K562 (cell line): ENCODE results near the gene IGLL1. TPM values are rescaled to one million over a fixed set of nuclear protein-coding genes. Genes with fewer than 3 reads are reported as not detected.
A peak's percentile ranks its signal among the peaks of the same experiment; 100 is the strongest.

ENCODE experiments used
- ARNT ChIP-seq, 2 experiments: fragments of 450-650 bp; IDR thresholded peaks; 2 replicates each; pipeline ENCODE4 v1.6.1; 2016; ENCODE audit warnings: mild to moderate bottlenecking in 1 of 2
- BDP1 ChIP-seq: IDR thresholded peaks from 3 replicates; pipeline ENCODE4 v1.6.1; 2011; ENCODE audit not compliant: insufficient read length, insufficient read depth
- C11orf30 ChIP-seq: fragments of 450-650 bp; IDR thresholded peaks from 2 replicates; pipeline ENCODE4 v1.6.1; 2016; ENCODE audit warnings: low read depth, mild to moderate bottlenecking
- E2F3 ChIP-seq: fragments of 250-450 bp; sonication (Bioruptor Pico); IDR thresholded peaks from 2 replicates; pipeline ENCODE4 v1.4.0; 2020; ENCODE audit warnings: mild to moderate bottlenecking
- ESRRA ChIP-seq: fragments of 450-650 bp; IDR thresholded peaks from 2 replicates; pipeline ENCODE4 v1.6.1; 2014; ENCODE audit warnings: low read depth, mild to moderate bottlenecking, moderate library complexity, borderline replicate concordance
- ETV1 ChIP-seq: fragments of 450-650 bp; conservative IDR thresholded peaks from 2 replicates; pipeline ENCODE4 v1.6.1; 2016; ENCODE audit warnings: missing genetic modification characterization, control low read depth, low read depth, missing compliant biosample characterization
- GATAD2A ChIP-seq: fragments of 450-650 bp; IDR thresholded peaks from 2 replicates; pipeline ENCODE4 v1.6.1; 2017
- NR2C1 ChIP-seq, 2 experiments: fragments of 450-650 bp; IDR thresholded peaks; 2 replicates each; pipeline ENCODE4 v1.6.1; 2017; ENCODE audit warnings: mild to moderate bottlenecking in 2 of 2, antibody characterized with exemption in 1 of 2, inconsistent platforms in 1 of 2, missing compliant biosample characterization in 1 of 2, missing genetic modification characterization in 1 of 2
- RAD21 ChIP-seq, 2 experiments: fragments of 250-450 bp in 1 of 2; fragments of 450-650 bp in 1 of 2; sonication (Bioruptor Pico) in 1 of 2; formaldehyde crosslinking in 1 of 2; IDR thresholded peaks in 1 of 2; conservative IDR thresholded peaks in 1 of 2; 2 replicates each; pipeline versions ENCODE4 v1.4.0 to v1.8.0; 2020 to 2022; ENCODE audit warnings: mild to moderate bottlenecking in 2 of 2, moderate library complexity in 1 of 2
- SOX6 ChIP-seq: fragments of 450-650 bp; IDR thresholded peaks from 2 replicates; pipeline ENCODE4 v1.6.1; 2014; ENCODE audit warnings: mild to moderate bottlenecking
- ZBTB7A ChIP-seq: IDR thresholded peaks from 2 replicates; pipeline ENCODE4 v1.6.1; 2011; ENCODE audit warnings: low read depth, mild to moderate bottlenecking, low read length, moderate library complexity, borderline replicate concordance; ENCODE audit not compliant: control insufficient read depth
- ZFX ChIP-seq: sonication (generic); formaldehyde crosslinking; IDR thresholded peaks from 2 replicates; pipeline ENCODE4 v1.8.0; 2022; ENCODE audit warnings: mild to moderate bottlenecking, missing genetic modification reagents, moderate library complexity
- ZNF146 ChIP-seq: IDR thresholded peaks from one replicate; pipeline ENCODE4 v1.6.1; 2018; ENCODE audit warnings: missing compliant biosample characterization; ENCODE audit not compliant: unreplicated experiment
- ZNF76 ChIP-seq: fragments of 250-450 bp; sonication (Bioruptor Pico); IDR thresholded peaks from 2 replicates; pipeline ENCODE4 v1.4.0; 2020; ENCODE audit warnings: mild to moderate bottlenecking, moderate library complexity, borderline replicate concordance
- polyA plus RNA-seq, 8 experiments: library from polyadenylated mRNA; depleted of rRNA in 4 of 8; stranded (reverse) in 5 of 8; unstranded in 3 of 8; fragments of >200 nt; fragmentation: Nextera tagmentation in 2 of 8; fragmentation: Illumina TruSeq in 1 of 8; extraction: Ambion mirVana in 2 of 8; extraction: Trizol in 1 of 8; gene quantifications; 2 replicates each; pipeline versions ENCODE4 v1.2.1 to v1.2.3, GENCODE V29; 2011 to 2014; ENCODE audit warnings: inconsistent platforms in 1 of 8, missing spikeins in 1 of 8
- total RNA-seq, 7 experiments: library from RNA; depleted of rRNA in 6 of 7; stranded (reverse); fragments of >200 nt in 6 of 7; fragmentation: Illumina TruSeq in 2 of 7; extraction: Trizol in 2 of 7; gene quantifications; 2 replicates each; pipeline versions ENCODE4 v1.2.1 to v1.2.3, GENCODE V29; 2011 to 2021; ENCODE audit warnings: low replicate concordance in 1 of 7
- TF ChIP-seq, protein P1 (sequence below): sonication (generic); formaldehyde crosslinking; IDR thresholded peaks from 2 replicates; pipeline ENCODE4 v1.8.1; 2023; ENCODE audit warnings: mild to moderate bottlenecking, missing genetic modification reagents
- TF ChIP-seq, protein P2 (sequence below): sonication (generic); formaldehyde crosslinking; IDR thresholded peaks from 2 replicates; pipeline ENCODE4 v1.8.1; 2023; ENCODE audit warnings: mild to moderate bottlenecking, missing genetic modification reagents
- TF ChIP-seq, protein P3 (sequence below): fragments of 450-650 bp; IDR thresholded peaks from 2 replicates; pipeline ENCODE4 v1.6.1; 2018; ENCODE audit warnings: mild to moderate bottlenecking, low read depth; ENCODE audit not compliant: partially characterized antibody
- TF ChIP-seq, protein P4 (sequence below): fragments of 250-450 bp; sonication (Bioruptor Pico); IDR thresholded peaks from 2 replicates; pipeline ENCODE4 v1.5.0; 2020; ENCODE audit warnings: mild to moderate bottlenecking, borderline replicate concordance

The IGLL1 gene
- total and polyA plus RNA-seq, 9 of the 15 experiments (the other 6 are each of a cell fraction or from before 2014, with no cell fraction given): 0.10 to 0.32 (median 0.20) TPM; not detected in 6

DNA sequence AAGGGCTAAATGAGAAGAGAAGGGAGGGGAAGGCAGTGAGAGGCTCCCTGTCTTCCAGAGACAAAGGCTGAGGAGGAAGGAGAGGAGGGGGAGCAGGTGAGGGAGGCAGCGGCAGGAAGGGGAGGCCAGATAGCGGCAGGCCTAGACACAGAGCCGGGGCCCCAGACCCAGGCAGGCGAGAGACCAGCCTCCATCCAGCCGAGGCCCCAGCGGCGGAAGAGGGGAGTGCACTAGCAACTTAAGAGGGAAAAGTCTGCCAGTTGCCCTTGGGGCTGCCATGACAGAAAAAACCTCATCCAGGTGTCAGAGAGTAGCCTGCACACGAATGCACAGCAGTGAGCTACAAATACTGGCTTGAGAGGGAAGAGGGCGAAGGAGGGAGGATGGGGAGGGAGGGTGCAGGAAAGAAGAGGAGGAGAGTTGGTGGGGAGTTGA lies 46.7 kb downstream of the IGLL1 start (continued):
- TF ChIP-seq, protein P1, sequence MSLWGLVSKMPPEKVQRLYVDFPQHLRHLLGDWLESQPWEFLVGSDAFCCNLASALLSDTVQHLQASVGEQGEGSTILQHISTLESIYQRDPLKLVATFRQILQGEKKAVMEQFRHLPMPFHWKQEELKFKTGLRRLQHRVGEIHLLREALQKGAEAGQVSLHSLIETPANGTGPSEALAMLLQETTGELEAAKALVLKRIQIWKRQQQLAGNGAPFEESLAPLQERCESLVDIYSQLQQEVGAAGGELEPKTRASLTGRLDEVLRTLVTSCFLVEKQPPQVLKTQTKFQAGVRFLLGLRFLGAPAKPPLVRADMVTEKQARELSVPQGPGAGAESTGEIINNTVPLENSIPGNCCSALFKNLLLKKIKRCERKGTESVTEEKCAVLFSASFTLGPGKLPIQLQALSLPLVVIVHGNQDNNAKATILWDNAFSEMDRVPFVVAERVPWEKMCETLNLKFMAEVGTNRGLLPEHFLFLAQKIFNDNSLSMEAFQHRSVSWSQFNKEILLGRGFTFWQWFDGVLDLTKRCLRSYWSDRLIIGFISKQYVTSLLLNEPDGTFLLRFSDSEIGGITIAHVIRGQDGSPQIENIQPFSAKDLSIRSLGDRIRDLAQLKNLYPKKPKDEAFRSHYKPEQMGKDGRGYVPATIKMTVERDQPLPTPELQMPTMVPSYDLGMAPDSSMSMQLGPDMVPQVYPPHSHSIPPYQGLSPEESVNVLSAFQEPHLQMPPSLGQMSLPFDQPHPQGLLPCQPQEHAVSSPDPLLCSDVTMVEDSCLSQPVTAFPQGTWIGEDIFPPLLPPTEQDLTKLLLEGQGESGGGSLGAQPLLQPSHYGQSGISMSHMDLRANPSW (CRISPR knock-in tag): no peak
- TF ChIP-seq ETV1 (tag): 0 out of 2 replicates have a peak, but pooled peaks have one; percentile 48
- TF ChIP-seq ZNF76 (CRISPR knock-in tag): no peak; the same call in 1 of the 2 replicates
- TF ChIP-seq, protein P2, sequence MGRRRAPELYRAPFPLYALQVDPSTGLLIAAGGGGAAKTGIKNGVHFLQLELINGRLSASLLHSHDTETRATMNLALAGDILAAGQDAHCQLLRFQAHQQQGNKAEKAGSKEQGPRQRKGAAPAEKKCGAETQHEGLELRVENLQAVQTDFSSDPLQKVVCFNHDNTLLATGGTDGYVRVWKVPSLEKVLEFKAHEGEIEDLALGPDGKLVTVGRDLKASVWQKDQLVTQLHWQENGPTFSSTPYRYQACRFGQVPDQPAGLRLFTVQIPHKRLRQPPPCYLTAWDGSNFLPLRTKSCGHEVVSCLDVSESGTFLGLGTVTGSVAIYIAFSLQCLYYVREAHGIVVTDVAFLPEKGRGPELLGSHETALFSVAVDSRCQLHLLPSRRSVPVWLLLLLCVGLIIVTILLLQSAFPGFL (CRISPR knock-in tag): no peak
- peak; percentile 43; the same call in 1 of the 2 replicates for TF ChIP-seq ZBTB7A
- peak; percentile 32; the same call in 1 of the 2 replicates for TF ChIP-seq SOX6
- TF ChIP-seq NR2C1 (IDR thresholded peaks at IDR 0.05): no peak
- TF ChIP-seq NR2C1 (tag; IDR thresholded peaks at IDR 0.05): peak; percentile 47; the same call in 1 of the 2 replicates
- TF ChIP-seq ARNT (IDR thresholded peaks at IDR 0.05): no peak
- TF ChIP-seq ZFX (CRISPR knock-in tag): peak; percentile 45
- TF ChIP-seq GATAD2A: no peak
- TF ChIP-seq, protein P3, sequence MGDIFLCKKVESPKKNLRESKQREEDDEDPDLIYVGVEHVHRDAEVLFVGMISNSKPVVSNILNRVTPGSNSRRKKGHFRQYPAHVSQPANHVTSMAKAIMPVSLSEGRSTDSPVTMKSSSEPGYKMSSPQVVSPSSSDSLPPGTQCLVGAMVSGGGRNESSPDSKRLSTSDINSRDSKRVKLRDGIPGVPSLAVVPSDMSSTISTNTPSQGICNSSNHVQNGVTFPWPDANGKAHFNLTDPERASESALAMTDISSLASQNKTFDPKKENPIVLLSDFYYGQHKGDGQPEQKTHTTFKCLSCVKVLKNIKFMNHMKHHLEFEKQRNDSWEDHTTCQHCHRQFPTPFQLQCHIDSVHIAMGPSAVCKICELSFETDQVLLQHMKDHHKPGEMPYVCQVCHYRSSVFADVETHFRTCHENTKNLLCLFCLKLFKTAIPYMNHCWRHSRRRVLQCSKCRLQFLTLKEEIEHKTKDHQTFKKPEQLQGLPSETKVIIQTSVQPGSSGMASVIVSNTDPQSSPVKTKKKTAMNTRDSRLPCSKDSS: no peak
- no peak for TF ChIP-seq ZNF146 (CRISPR knock-in tag)
- no peak for TF ChIP-seq ESRRA
- peak in 1 of 2 experiments; percentile 32; a peak in 1 of 4 replicates for TF ChIP-seq RAD21 (CRISPR knock-in tag; conservative IDR thresholded peaks at IDR 0.05 in 1 of 2, IDR thresholded peaks at IDR 0.05 in 1 of 2)
- TF ChIP-seq, protein P4, sequence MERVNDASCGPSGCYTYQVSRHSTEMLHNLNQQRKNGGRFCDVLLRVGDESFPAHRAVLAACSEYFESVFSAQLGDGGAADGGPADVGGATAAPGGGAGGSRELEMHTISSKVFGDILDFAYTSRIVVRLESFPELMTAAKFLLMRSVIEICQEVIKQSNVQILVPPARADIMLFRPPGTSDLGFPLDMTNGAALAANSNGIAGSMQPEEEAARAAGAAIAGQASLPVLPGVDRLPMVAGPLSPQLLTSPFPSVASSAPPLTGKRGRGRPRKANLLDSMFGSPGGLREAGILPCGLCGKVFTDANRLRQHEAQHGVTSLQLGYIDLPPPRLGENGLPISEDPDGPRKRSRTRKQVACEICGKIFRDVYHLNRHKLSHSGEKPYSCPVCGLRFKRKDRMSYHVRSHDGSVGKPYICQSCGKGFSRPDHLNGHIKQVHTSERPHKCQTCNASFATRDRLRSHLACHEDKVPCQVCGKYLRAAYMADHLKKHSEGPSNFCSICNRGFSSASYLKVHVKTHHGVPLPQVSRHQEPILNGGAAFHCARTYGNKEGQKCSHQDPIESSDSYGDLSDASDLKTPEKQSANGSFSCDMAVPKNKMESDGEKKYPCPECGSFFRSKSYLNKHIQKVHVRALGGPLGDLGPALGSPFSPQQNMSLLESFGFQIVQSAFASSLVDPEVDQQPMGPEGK: no peak
- TF ChIP-seq C11orf30: no peak
- no peak for TF ChIP-seq BDP1
- TF ChIP-seq E2F3 (CRISPR knock-in tag): no peak
